ENCODE data around the gene ZNF280B.

ZNF280B gene

DNA sequence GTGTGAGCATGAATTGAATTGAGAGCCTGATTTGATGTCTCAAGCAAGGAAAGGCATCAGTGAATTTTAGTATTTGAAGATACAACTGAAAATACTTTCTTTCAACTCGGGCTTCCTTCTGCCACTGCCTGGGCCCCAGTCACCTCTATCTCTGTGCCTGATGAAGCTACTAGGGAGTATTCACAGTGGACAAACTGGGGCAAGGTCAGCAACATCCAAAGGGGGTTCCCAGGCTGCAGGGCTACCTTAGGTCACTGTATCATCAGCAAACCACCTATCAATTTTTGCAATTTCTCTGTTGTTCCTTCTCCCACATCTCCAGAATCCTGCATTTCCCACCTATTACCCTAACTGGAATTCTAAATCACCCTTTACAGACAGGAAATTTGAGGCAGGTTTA, 40.4 kb upstream of the ZNF280B start:
- Histone ChIP-seq H3K27me3 (replicated peaks) (peaks cover 25% of the 10 kb centered on the region), H3K27ac (no peak overlapping the region), H3K4me3 (ENCODE audit: low read depth, low read length) (no peak overlapping the region), H3K36me3 (replicated peaks) (no peaks in the 10 kb centered on the region)
- TF ChIP-seq, protein P1, sequence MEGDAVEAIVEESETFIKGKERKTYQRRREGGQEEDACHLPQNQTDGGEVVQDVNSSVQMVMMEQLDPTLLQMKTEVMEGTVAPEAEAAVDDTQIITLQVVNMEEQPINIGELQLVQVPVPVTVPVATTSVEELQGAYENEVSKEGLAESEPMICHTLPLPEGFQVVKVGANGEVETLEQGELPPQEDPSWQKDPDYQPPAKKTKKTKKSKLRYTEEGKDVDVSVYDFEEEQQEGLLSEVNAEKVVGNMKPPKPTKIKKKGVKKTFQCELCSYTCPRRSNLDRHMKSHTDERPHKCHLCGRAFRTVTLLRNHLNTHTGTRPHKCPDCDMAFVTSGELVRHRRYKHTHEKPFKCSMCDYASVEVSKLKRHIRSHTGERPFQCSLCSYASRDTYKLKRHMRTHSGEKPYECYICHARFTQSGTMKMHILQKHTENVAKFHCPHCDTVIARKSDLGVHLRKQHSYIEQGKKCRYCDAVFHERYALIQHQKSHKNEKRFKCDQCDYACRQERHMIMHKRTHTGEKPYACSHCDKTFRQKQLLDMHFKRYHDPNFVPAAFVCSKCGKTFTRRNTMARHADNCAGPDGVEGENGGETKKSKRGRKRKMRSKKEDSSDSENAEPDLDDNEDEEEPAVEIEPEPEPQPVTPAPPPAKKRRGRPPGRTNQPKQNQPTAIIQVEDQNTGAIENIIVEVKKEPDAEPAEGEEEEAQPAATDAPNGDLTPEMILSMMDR (IDR thresholded peaks at IDR 0.05; ENCODE audit: low read depth, low read length, missing control alignments) = no peak
- no peak for DNase-seq
- in situ Hi-C loops (cut with HindIII; ENCODE audit: low pct_ligation_motif_present, low sequenced_read_pairs) = no loop called here

- no peak for DNase-seq
- H3K27me3 ChIP-seq (replicated peaks) = peaks cover 21% of the 10 kb centered on the region
- H3K4me3 ChIP-seq (ENCODE audit: low read depth, low read length) = no peak overlapping the region
- in situ Hi-C loops (cut with HindIII; ENCODE audit: low pct_ligation_motif_present, low sequenced_read_pairs) = no loop called here
- TF ChIP-seq, protein P1 (IDR thresholded peaks at IDR 0.05; ENCODE audit: low read depth, low read length, missing control alignments) = no peak
- no peaks in the 10 kb centered on the region for H3K36me3 ChIP-seq (replicated peaks)
- H3K27ac ChIP-seq = no peak overlapping the region
Measured at GRCh38 chr22:22548317-22548716, 39.8 kb upstream of the ZNF280B start.

DNA sequence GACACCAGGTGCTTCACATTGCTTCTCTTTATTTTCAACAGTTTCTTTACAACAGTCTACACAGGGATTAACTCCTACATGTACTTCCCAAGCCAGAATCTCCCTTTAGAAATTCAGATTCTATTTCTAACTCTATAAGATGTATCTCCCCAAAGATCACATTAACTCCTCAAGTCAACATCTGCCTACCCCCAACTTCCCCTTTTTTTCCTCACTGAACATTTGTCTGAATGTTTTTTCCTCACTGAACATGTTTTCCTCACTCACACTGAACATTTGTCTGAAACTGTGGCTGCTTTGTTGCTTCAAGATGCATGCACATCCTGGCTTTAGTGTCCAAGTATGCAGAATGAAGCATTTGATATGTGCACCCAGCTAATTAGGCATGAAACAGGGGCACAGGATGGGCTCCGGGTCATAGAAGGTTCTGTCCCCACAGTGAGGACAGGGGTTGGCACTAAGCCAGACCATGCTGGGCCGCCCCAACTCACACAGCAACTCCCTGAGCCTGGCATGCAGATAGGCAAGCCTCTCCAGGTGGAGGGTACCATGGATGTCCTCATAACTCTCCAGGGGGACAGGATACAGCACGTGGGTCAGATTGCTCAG, 39.3 kb upstream of the ZNF280B start:
- Histone ChIP-seq H3K36me3 (replicated peaks) (no peaks in the 10 kb centered on the region), H3K4me3 (ENCODE audit: low read depth, low read length) (no peak overlapping the region), H3K27ac (no peak overlapping the region), H3K27me3 (replicated peaks) (peaks cover 21% of the 10 kb centered on the region)
- no peak for DNase-seq
- in situ Hi-C loops (cut with HindIII; ENCODE audit: low pct_ligation_motif_present, low sequenced_read_pairs) = no loop called here
- TF ChIP-seq, protein P1 (IDR thresholded peaks at IDR 0.05; ENCODE audit: low read depth, low read length, missing control alignments) = no peak

GRCh38 chr22:22547226-22547625, 38.7 kb upstream of the ZNF280B start:
- H3K27ac ChIP-seq = no peak overlapping the region
- in situ Hi-C loops (cut with HindIII; ENCODE audit: low pct_ligation_motif_present, low sequenced_read_pairs) = no loop called here
- peaks cover 21% of the 10 kb centered on the region for H3K27me3 ChIP-seq (replicated peaks)
- TF ChIP-seq, protein P1 (IDR thresholded peaks at IDR 0.05; ENCODE audit: low read depth, low read length, missing control alignments) = no peak
- H3K36me3 ChIP-seq (replicated peaks) = no peaks in the 10 kb centered on the region
- no peak overlapping the region for H3K4me3 ChIP-seq (ENCODE audit: low read depth, low read length)
- DNase-seq = no peak

- in situ Hi-C loops (cut with HindIII; ENCODE audit: low pct_ligation_motif_present, low sequenced_read_pairs) = no loop called here
- TF ChIP-seq, protein P1 (IDR thresholded peaks at IDR 0.05; ENCODE audit: low read depth, low read length, missing control alignments) = no peak
- Histone ChIP-seq H3K27ac (no peak overlapping the region), H3K4me3 (ENCODE audit: low read depth, low read length) (no peak overlapping the region), H3K36me3 (replicated peaks) (no peaks in the 10 kb centered on the region), H3K27me3 (replicated peaks) (peaks cover 21% of the 10 kb centered on the region)
- DNase-seq = no peak
Measured at GRCh38 chr22:22546490-22546889, 37.9 kb upstream of the ZNF280B start.

DNA sequence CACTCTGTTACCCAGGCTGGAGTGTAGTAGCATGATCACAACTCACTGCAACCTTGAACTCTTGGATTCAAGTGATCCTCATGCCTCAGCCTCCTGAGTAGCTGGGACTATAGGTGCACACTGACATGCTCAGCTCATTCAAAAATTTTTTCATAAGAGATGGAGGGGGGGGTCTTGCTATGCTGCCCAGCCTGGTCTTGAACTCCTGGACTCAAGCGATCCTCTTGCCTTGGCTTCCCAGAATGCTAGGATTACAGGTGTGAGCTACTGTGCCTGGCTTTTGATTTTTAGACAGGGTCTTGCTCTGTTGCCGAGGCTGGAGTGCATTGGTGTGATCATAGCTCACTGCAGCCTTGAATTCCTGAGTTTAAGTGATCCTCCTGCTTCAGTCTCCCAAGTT, 36.5 kb upstream of the ZNF280B start:
- in situ Hi-C loops (cut with HindIII; ENCODE audit: low pct_ligation_motif_present, low sequenced_read_pairs) = no loop called here
- no peak for DNase-seq

More for the DNA sequence above, 36.5 kb upstream of the ZNF280B start:
- TF ChIP-seq, protein P1 (IDR thresholded peaks at IDR 0.05; ENCODE audit: low read depth, low read length, missing control alignments) = no peak
- Histone ChIP-seq H3K27ac (no peak overlapping the region), H3K4me3 (ENCODE audit: low read depth, low read length) (no peak overlapping the region), H3K36me3 (replicated peaks) (no peaks in the 10 kb centered on the region), H3K27me3 (replicated peaks) (peaks cover 18% of the 10 kb centered on the region)

Measured in brain microvascular endothelial cell (primary cell).